Activated CD8-positive, alpha-beta T cell treated with anti-CD3 and anti-CD28 coated beads for 36 hours (primary cell): Measurements from ENCODE around the gene SRMS. TPM values are rescaled to one million over a fixed set of nuclear protein-coding genes. Genes with fewer than 3 reads are reported as not detected.

Experiments used
- ATAC-seq: fragments of 200-7000 bp; cut with Tn5 transposase; one replicate; pipeline ENCODE4 v1.10.0; 2021; ENCODE audit warnings: mild to moderate bottlenecking, moderate library complexity
- CTCF ChIA-PET: fragments of 350-600 bp; sonication (Branson Sonifier 250); formaldehyde crosslinking; loops from one replicate; lab custom pipeline; 2021; ENCODE audit warnings: antibody characterized with exemption; lab: Charles Lee
- POLR2A ChIA-PET: fragments of 350-600 bp; sonication (Branson Sonifier 250); formaldehyde crosslinking; loops from one replicate; lab custom pipeline; 2021; ENCODE audit warnings: antibody characterized with exemption; lab: Charles Lee
- DNase-seq: peaks from one replicate; pipeline ENCODE4 v3.0.0-alpha.2; 2020
- H3K27ac Mint-ChIP-seq: one replicate; pipeline ENCODE4 v1.8.0; 2021; ENCODE audit warnings: mild to moderate bottlenecking, mixed read lengths
- H3K27me3 Mint-ChIP-seq: one replicate; pipeline ENCODE4 v1.8.0; 2021; ENCODE audit warnings: mixed read lengths
- H3K36me3 Mint-ChIP-seq: one replicate; pipeline ENCODE4 v1.8.0; 2021; ENCODE audit warnings: low read depth, mixed read lengths
- H3K4me1 Mint-ChIP-seq: one replicate; pipeline ENCODE4 v1.8.0; 2021; ENCODE audit warnings: low read depth, mixed read lengths
- H3K4me3 Mint-ChIP-seq: one replicate; pipeline ENCODE4 v1.8.0; 2021; ENCODE audit warnings: mild to moderate bottlenecking, moderate library complexity, mixed read lengths
- H3K9me3 Mint-ChIP-seq: one replicate; pipeline ENCODE4 v1.8.0; 2021; ENCODE audit warnings: mixed read lengths
- intact Hi-C: fragments of 100-400 bp; cut with micrococcal nuclease; formaldehyde crosslinking; loops from one replicate; pipeline ENCODE4 v1.10.0; 2022
- total RNA-seq, 2 experiments: library from RNA; stranded (reverse); gene quantifications; one replicate each; pipeline ENCODE4 v1.2.3, GENCODE V29; 2021
- TF ChIP-seq, protein P1 (sequence below): fragments of 200-600 bp; IDR thresholded peaks from one replicate; pipeline ENCODE4 v1.8.0; 2022; ENCODE audit warnings: antibody characterized with exemption, mild to moderate bottlenecking

The SRMS gene
- total RNA-seq, 2 experiments from 2014 or later = not detected

DNA sequence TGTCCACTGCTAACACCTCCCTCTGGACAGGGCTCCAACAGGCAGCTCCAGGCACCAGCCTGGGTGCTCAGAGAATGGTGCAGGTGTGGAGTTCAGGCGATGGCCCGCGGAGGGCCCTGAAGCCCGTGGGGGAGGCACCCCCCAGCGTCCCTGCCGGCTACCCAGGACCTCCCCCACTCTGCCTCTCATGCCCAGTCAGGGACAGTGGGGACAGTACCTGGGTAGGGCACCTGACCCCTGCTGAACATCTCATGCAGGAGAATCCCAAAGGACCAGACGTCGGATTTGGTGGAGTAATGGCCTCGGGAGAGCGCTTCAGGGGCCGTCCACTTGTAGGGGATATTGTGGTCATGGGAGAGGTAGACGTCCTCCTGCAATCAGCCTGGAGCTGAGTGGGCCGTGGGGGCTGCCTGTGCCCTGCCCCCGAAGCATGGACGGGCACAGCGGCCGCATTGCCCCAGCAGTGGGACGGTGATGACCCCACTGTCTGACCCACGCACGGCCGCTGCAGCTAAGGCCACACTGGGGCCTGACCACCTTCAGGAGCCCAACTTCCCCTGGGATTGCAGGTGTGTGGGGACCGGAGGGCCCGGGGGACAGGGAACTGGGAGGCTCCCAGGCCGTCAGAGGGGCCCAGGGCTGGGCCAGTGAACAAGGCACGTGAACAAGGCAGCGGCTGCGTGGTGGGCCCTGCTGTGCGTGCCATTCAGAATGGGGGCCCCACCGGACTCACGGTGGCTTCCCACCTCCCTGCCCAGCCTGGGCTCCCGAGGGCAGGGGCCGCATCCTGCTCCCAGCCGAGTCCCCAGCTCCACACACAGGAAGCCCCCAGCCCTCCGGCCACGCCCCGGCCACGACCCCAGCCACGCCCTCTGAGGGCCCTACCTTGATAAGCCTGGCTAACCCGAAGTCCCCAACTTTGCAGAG, 17.4 kb downstream of the SRMS start:
- intact Hi-C loops = no loop called here
- Mint-ChIP-seq H3K27ac (no peak overlapping the region), H3K27me3 (no peaks in the 10 kb centered on the region), H3K4me3 (no peak overlapping the region), H3K4me1 (peaks cover 7% of the 10 kb centered on the region), H3K9me3 (no peaks in the 10 kb centered on the region), H3K36me3 (no peaks in the 10 kb centered on the region)
- DNase-seq (no peak), ATAC-seq (no peak)
- TF ChIP-seq, protein P1, sequence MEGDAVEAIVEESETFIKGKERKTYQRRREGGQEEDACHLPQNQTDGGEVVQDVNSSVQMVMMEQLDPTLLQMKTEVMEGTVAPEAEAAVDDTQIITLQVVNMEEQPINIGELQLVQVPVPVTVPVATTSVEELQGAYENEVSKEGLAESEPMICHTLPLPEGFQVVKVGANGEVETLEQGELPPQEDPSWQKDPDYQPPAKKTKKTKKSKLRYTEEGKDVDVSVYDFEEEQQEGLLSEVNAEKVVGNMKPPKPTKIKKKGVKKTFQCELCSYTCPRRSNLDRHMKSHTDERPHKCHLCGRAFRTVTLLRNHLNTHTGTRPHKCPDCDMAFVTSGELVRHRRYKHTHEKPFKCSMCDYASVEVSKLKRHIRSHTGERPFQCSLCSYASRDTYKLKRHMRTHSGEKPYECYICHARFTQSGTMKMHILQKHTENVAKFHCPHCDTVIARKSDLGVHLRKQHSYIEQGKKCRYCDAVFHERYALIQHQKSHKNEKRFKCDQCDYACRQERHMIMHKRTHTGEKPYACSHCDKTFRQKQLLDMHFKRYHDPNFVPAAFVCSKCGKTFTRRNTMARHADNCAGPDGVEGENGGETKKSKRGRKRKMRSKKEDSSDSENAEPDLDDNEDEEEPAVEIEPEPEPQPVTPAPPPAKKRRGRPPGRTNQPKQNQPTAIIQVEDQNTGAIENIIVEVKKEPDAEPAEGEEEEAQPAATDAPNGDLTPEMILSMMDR = no peak
- CTCF ChIA-PET = interaction anchor here (0.6 to 1.7 kb wide), 2 partner anchors 7 to 34 kb away, joined by 3 to 9 read pairs; partner anchors contain the start of gene PTK6
- POLR2A ChIA-PET = interaction anchor here (1.5 to 4.0 kb wide), 3 partner anchors 7 to 11 kb away, joined by 4 to 20 read pairs (median 6); partner anchors contain the start of gene PTK6

DNA sequence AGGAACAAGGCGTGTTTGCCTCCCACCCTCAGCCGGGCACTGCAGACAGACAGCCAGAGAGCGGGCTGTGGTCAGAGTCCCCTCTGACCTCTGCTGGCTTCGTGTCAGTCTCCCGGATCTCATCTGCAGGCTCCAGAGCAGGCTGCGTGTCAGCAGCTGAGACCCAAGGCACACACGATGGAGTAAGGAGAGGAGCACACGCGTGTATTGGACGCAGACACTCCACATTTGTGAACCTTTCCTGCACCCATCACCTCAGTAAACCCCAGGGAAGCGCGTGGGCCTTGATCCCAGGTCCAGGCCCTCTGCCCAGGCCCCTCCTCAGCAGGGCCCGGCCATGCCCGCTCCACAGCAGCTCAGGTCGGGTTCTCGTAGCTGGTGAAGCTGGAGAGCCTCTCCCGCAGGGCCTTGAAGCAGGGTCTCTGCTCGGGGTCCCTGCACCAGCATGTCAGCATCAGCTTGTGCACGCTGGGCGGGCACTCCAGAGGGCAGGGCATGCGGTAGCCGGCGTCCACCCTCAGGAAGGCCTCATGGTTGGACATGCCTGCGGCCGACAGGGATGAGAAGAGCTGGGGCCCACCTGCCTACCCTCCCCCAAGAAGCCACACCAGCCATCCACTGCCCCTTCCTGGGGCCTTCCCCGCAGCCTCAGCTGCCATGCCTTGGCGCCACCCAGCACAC, 18.2 kb downstream of the SRMS start:
- TF ChIP-seq, protein P1 = no peak
- H3K9me3 Mint-ChIP-seq = no peaks in the 10 kb centered on the region
- H3K36me3 Mint-ChIP-seq = peaks cover 2% of the 10 kb centered on the region
- no peak for DNase-seq
- no peaks in the 10 kb centered on the region for H3K27me3 Mint-ChIP-seq
- no peak for ATAC-seq
- intact Hi-C loops = no loop called here
- no peak overlapping the region for H3K4me3 Mint-ChIP-seq
- H3K4me1 Mint-ChIP-seq = peaks cover 7% of the 10 kb centered on the region
- H3K27ac Mint-ChIP-seq = no peak overlapping the region
- ChIA-PET POLR2A (interaction anchor here (0.8 to 4.0 kb wide), 4 partner anchors 7 to 11 kb away, joined by 3 to 20 read pairs (median 5); partner anchors contain the start of gene PTK6), CTCF (interaction anchor here (1.1 to 1.7 kb wide), 2 partner anchors 8 to 33 kb away, joined by 3 to 9 read pairs; partner anchors contain the start of gene PTK6)

DNA sequence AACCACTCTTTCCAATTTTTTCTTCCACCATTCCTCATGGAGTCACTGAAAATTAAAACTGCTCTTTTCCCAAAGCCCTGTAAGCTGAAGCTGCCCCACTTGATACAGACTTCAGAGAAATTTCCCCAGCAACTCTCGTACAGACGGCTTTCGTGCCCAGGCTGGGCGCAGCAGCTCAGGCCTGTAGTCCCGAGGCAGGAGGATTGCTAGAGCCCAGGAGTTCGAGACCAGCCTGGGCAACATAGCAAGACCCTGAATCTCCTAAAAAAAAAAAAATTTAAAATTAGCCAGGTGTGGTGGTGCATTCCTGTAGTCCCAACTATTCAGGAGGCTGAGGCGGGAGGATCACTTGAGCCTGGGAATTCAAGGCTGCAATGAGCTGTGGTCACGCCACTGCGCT, 20.4 kb downstream of the SRMS start:
- intact Hi-C loops = no loop called here
- CTCF ChIA-PET = interaction anchor here (1.5 kb wide), 1 partner anchor 31 kb away, joined by 4 read pairs; no protein-coding TSS in a partner anchor
- H3K36me3 Mint-ChIP-seq = peaks cover 21% of the 10 kb centered on the region
- peaks cover 11% of the 10 kb centered on the region for H3K4me1 Mint-ChIP-seq
- peaks cover 6% of the 10 kb centered on the region for H3K9me3 Mint-ChIP-seq
- ATAC-seq (no peak), DNase-seq (no peak)
- TF ChIP-seq, protein P1 = no peak
- H3K4me3 Mint-ChIP-seq = no peak overlapping the region
- no peaks in the 10 kb centered on the region for H3K27me3 Mint-ChIP-seq
- H3K27ac Mint-ChIP-seq = no peak overlapping the region
- POLR2A ChIA-PET = no interaction called here

DNA sequence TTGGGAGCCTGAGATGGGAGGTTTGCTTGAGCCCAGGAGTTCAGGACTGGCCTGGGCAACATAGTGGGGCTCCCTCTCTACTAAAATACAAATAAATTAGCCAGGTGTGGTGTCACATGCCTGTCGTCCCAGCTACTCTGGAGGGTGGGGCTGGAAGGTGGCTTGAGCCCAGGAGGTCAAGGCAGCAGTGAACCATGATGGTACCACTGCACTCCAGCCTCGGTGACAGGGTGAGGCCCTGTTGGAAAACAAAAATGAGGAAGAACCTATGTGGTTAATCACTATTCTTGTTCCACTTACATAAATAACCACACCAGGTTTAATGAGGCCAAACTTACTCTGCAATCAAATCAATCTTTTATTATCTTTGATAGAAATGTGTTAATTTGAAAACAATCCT, 21.6 kb downstream of the SRMS start:
- Mint-ChIP-seq H3K36me3 (peaks cover 30% of the 10 kb centered on the region), H3K4me3 (no peak overlapping the region), H3K27ac (no peak overlapping the region), H3K27me3 (no peaks in the 10 kb centered on the region), H3K9me3 (peaks cover 6% of the 10 kb centered on the region), H3K4me1 (peaks cover 14% of the 10 kb centered on the region)
- TF ChIP-seq, protein P1 = no peak
- intact Hi-C loops = no loop called here
- ChIA-PET CTCF (interaction anchor here (1.0 to 1.4 kb wide), 2 partner anchors 12 to 29 kb away, joined by 3 read pairs; partner anchors contain the start of gene PTK6), POLR2A (interaction anchor here (1.0 kb wide), 1 partner anchor 156 kb away, joined by 4 read pairs; no protein-coding TSS in a partner anchor)
- no peak for DNase-seq
- no peak for ATAC-seq
